SKM-1 (cell line): ENCODE measurements around the gene NINL.
A peak's percentile ranks its signal among the peaks of the same experiment; 100 is the strongest.

ENCODE experiments used
- DNase-seq: peaks from one replicate; lab custom pipeline; 2025; ENCODE audit not compliant: unreplicated experiment; lab: John Stamatoyannopoulos, UW

Gene NINL

GRCh38 chr20:25437153-25437581 is 148.2 kb downstream of the NINL start:
- no peak for DNase-seq

GRCh38 chr20:25424536-25424935 is 160.8 kb downstream of the NINL start:
- DNase-seq, result no peak

- no peak for DNase-seq
Measured at GRCh38 chr20:25422032-25422431, 163.3 kb downstream of the NINL start.

GRCh38 chr20:25421102-25421501 is 164.2 kb downstream of the NINL start:
- DNase-seq, result no peak

GRCh38 chr20:25418776-25419175 is 166.6 kb downstream of the NINL start:
- DNase-seq, result no peak

- no peak for DNase-seq
Measured at GRCh38 chr20:25408890-25409289, 176.4 kb downstream of the NINL start.

GRCh38 chr20:25408170-25408547 is 177.2 kb downstream of the NINL start:
- DNase-seq, result no peak

- DNase-seq, result peak; percentile 70
Measured at GRCh38 chr20:25407311-25408169, 177.8 kb downstream of the NINL start, which contains the start of gene GINS1. Gene GINS1 (plus strand): TSS chr20:25407673. CDS start chr20:25407821, 148 bp downstream.
